ENCODE measurements around the gene SCAP. TPM values are rescaled to one million over a fixed set of nuclear protein-coding genes. Genes with fewer than 3 reads are reported as not detected.

The SCAP gene
- total RNA-seq, 1 donor from 2014 or later, result 84.7 TPM

DNA sequence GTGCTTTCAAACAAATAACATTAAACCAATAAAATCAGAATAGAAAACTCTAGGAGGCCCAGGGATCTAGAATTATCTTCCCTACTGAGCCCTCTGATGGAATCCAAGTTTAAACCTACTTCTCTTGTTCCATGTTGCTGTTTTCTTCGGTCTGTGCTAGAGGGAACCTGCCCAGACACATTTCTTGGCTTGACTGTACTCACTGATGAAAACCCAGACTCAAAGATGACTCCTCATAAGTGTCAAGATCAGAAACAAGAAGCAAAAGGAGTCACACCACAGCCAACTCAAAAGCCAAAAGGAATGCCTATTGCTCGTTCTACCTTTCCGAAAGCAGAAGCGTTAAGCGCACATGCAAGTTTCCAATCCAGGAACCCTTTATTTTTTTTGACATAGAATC lies 31.6 kb downstream of the SCAP start:
- no peaks in the 10 kb centered on the region for H3K9me3 ChIP-seq
- DNase-seq (ENCODE audit: extremely low spot score in 2 of 2), result no peak
- no peaks in the 10 kb centered on the region for H3K27me3 ChIP-seq
- H3K27ac ChIP-seq, result peak overlapping the region; percentile 73
- H3K4me1 ChIP-seq, result peaks cover 31% of the 10 kb centered on the region
- H3K4me3 ChIP-seq, result no peak overlapping the region
- intact Hi-C loops (cut with DNase I), result no loop called here
- TF ChIP-seq POLR2A (IDR thresholded peaks at IDR 0.05), result no peak
- TF ChIP-seq, protein P1, sequence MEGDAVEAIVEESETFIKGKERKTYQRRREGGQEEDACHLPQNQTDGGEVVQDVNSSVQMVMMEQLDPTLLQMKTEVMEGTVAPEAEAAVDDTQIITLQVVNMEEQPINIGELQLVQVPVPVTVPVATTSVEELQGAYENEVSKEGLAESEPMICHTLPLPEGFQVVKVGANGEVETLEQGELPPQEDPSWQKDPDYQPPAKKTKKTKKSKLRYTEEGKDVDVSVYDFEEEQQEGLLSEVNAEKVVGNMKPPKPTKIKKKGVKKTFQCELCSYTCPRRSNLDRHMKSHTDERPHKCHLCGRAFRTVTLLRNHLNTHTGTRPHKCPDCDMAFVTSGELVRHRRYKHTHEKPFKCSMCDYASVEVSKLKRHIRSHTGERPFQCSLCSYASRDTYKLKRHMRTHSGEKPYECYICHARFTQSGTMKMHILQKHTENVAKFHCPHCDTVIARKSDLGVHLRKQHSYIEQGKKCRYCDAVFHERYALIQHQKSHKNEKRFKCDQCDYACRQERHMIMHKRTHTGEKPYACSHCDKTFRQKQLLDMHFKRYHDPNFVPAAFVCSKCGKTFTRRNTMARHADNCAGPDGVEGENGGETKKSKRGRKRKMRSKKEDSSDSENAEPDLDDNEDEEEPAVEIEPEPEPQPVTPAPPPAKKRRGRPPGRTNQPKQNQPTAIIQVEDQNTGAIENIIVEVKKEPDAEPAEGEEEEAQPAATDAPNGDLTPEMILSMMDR (IDR thresholded peaks at IDR 0.05), result no peak
- peak in 1 of 2 donors; percentile 60 for TF ChIP-seq POLR2AphosphoS5 (IDR thresholded peaks at IDR 0.05; ENCODE audit: insufficient read depth in 1 of 2, low read depth in 1 of 2)
- peaks cover 0 to 4% of the 10 kb centered on the region in 2 donors for H3K36me3 ChIP-seq

DNA sequence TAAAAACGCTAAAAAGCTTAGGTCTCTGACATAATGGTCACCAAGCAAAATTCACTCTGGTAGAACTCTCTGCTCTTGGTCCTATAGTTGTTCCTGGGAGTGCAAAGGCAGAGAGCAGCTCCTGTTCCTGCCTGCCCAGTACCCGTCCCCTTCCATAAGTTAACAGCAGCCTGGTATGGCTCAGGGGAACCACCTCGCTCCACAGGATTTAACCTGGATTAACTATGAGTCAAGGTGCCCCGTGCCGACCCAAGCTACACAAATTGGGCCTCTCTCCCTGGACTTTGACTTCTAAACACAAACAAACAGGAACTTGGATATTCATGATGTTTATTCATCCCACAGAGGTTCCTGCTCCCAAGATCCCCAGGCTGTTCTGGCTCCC lies 32.1 kb downstream of the SCAP start:
- Histone ChIP-seq H3K4me3 (no peak overlapping the region), H3K4me1 (peaks cover 31% of the 10 kb centered on the region), H3K27ac (peak overlapping the region; percentile 73), H3K27me3 (no peaks in the 10 kb centered on the region), H3K9me3 (no peaks in the 10 kb centered on the region), H3K36me3 (peaks cover 0 to 4% of the 10 kb centered on the region in 2 donors)
- DNase-seq (ENCODE audit: extremely low spot score in 2 of 2), result no peak
- TF ChIP-seq POLR2AphosphoS5 (IDR thresholded peaks at IDR 0.05; ENCODE audit: insufficient read depth in 1 of 2, low read depth in 1 of 2) (no peak), POLR2A (IDR thresholded peaks at IDR 0.05) (no peak)
- TF ChIP-seq, protein P1 (IDR thresholded peaks at IDR 0.05), result no peak
- intact Hi-C loops (cut with DNase I), result no loop called here

DNA sequence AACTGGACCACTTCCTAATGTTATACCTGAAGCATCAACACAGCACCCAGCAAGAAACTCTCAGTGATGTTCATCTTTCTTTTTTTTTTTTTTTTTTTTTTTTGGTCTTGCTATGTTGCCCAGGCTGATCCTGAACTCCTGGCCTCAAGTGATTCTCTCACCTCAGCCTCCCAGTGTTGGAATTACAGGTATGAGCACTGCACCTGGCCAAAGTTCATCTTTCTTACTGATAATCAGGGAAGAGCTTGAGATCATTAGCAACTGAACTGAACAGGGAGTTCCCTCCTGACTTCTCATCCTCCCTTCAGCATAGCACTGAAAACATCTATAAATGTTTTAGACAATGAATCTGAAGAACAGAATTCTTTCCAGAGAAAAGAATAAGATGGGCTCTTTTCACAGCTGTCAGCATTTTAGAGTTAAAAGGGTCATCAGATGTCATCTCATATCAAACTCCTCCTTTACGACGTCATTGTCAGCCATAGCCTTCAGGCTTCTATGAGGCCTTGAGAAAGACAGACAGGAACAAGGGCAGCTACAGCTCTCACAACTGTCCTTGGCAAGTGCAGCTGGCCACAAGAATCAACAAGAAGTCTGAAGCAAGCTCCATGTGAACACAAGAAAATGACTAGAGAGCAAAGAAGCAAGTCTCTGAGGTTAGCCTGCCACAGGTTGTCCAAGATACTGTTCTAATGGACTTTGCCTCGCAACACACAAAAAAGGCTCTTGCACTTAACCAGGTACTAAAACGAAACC lies 33.8 kb downstream of the SCAP start:
- TF ChIP-seq POLR2AphosphoS5 (IDR thresholded peaks at IDR 0.05; ENCODE audit: insufficient read depth in 1 of 2, low read depth in 1 of 2) (no peak), POLR2A (IDR thresholded peaks at IDR 0.05) (no peak)
- TF ChIP-seq, protein P1 (IDR thresholded peaks at IDR 0.05), result no peak

DNA sequence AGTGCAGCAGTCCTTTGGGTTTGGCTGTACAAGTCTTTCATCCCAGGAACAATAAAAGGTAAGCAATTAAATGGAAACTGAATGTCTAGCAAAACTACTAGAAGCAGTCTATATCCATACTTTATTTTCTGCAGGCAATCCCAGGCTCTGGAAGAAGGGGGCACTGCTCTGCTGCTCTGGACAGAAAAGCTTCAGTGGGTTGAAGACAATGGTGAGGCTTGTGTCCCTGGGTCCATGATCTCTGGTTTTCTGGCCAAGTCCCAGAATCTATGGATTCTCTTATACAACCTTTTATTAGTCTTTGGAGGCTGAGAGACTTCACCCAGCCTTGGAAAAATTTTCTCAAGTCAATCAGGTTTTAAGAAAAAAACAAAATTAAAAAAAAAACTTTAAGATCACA lies 35.6 kb downstream of the SCAP start:
- intact Hi-C loops (cut with DNase I), result no loop called here
- Histone ChIP-seq H3K9me3 (no peaks in the 10 kb centered on the region), H3K4me3 (no peak overlapping the region), H3K4me1 (peaks cover 31% of the 10 kb centered on the region), H3K27ac (no peak overlapping the region), H3K36me3 (peaks cover under 1 to 11% of the 10 kb centered on the region in 2 donors), H3K27me3 (no peaks in the 10 kb centered on the region)
- DNase-seq (ENCODE audit: extremely low spot score in 2 of 2), result no peak
- TF ChIP-seq POLR2A (IDR thresholded peaks at IDR 0.05), result no peak
- TF ChIP-seq, protein P1 (IDR thresholded peaks at IDR 0.05), result no peak
- no peak for TF ChIP-seq POLR2AphosphoS5 (IDR thresholded peaks at IDR 0.05; ENCODE audit: insufficient read depth in 1 of 2, low read depth in 1 of 2)

More for the DNA sequence above, 33.8 kb downstream of the SCAP start:
- intact Hi-C loops (cut with DNase I), result no loop called here
- H3K27me3 ChIP-seq, result no peaks in the 10 kb centered on the region
- H3K9me3 ChIP-seq, result no peaks in the 10 kb centered on the region
- H3K4me1 ChIP-seq, result peaks cover 31% of the 10 kb centered on the region
- peak overlapping the region; percentile 70 for H3K27ac ChIP-seq
- DNase-seq (ENCODE audit: extremely low spot score in 2 of 2), result no peak
- no peak overlapping the region for H3K4me3 ChIP-seq
- H3K36me3 ChIP-seq, result peaks cover 0 to 11% of the 10 kb centered on the region in 2 donors

DNA sequence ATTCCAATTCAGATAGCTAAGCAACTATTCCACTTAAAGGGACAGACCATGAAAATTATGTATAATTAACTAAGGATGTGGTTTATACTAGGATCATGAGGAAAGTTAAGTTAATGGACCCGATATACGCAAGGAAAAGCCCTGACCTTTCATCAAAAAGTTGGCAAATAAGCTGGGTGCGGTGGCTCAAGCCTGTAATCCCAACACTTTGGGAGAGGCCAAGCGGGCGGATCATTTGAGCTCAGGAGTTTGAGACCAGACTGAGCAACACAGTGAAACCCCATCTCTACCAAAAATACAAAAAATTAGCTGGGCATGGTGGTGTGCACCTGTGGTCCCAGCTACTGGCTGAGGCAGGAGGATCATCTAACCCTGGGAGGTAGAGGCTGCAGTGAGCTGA lies 39.6 kb downstream of the SCAP start:
- no peaks in the 10 kb centered on the region for H3K27me3 ChIP-seq
- intact Hi-C loops (cut with DNase I), result no loop called here
- TF ChIP-seq POLR2A (IDR thresholded peaks at IDR 0.05), result no peak
- TF ChIP-seq, protein P1 (IDR thresholded peaks at IDR 0.05), result no peak
- TF ChIP-seq POLR2AphosphoS5 (IDR thresholded peaks at IDR 0.05; ENCODE audit: insufficient read depth in 1 of 2, low read depth in 1 of 2), result no peak
- H3K27ac ChIP-seq, result no peak overlapping the region
- H3K9me3 ChIP-seq, result no peaks in the 10 kb centered on the region
- DNase-seq (ENCODE audit: extremely low spot score in 2 of 2), result peak in 1 of 2 donors; percentile 43
- no peaks in the 10 kb centered on the region for H3K4me1 ChIP-seq
- H3K4me3 ChIP-seq, result no peak overlapping the region
- H3K36me3 ChIP-seq, result peaks cover 4 to 32% of the 10 kb centered on the region in 2 donors

Data from vagina (tissue), 2 donors.